Measurements from ENCODE around the gene KCTD16. TPM values are rescaled to one million over a fixed set of nuclear protein-coding genes. Genes with fewer than 3 reads are reported as not detected.

The KCTD16 gene
- total and polyA plus RNA-seq, 2 donors from 2014 or later = 0.24 to 2.5 TPM

DNA sequence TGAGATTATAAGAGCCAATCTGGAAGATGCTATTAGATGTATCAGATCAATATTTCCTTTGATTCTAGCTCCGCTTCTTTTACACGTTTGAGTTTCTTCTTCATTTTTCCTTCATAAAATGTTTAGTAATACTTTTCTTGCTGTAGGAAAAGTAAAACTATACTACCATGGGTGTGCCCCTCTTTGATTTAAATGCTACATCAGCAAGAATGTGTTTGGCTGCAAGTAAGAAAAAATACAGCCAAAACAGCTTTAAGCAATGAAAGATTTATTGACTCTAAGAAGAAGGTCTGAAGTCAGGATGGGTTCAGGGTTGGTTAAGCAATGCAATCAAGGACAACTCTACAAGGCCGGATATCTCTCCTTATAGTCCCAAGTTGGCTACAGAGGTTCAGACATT lies 126.4 kb downstream of the KCTD16 start:
- Histone ChIP-seq H3K27me3 (ENCODE audit: control insufficient read depth, insufficient read depth, low read length) (no peaks in the 10 kb centered on the region), H3K27ac (ENCODE audit: low read depth in 2 of 2, low read length in 2 of 2) (no peak overlapping the region), H3K9ac (ENCODE audit: low read length in 3 of 3) (no peak overlapping the region), H3K4me3 (ENCODE audit: low read length in 3 of 3) (no peak overlapping the region), H3K36me3 (ENCODE audit: control insufficient read depth in 2 of 3, insufficient read depth in 3 of 3, low read length in 3 of 3) (no peaks in the 10 kb centered on the region), H3K9me3 (ENCODE audit: control insufficient read depth in 2 of 3, insufficient read depth in 1 of 3, low read length in 3 of 3) (no peaks in the 10 kb centered on the region), H3K4me1 (ENCODE audit: control insufficient read depth in 2 of 3, insufficient read depth in 2 of 3, low read depth in 1 of 3, low read length in 3 of 3) (no peaks in the 10 kb centered on the region)
- intact Hi-C loops (cut with DNase I) = no loop called here
- FAIRE-seq = no peak
- TF ChIP-seq, protein P1, sequence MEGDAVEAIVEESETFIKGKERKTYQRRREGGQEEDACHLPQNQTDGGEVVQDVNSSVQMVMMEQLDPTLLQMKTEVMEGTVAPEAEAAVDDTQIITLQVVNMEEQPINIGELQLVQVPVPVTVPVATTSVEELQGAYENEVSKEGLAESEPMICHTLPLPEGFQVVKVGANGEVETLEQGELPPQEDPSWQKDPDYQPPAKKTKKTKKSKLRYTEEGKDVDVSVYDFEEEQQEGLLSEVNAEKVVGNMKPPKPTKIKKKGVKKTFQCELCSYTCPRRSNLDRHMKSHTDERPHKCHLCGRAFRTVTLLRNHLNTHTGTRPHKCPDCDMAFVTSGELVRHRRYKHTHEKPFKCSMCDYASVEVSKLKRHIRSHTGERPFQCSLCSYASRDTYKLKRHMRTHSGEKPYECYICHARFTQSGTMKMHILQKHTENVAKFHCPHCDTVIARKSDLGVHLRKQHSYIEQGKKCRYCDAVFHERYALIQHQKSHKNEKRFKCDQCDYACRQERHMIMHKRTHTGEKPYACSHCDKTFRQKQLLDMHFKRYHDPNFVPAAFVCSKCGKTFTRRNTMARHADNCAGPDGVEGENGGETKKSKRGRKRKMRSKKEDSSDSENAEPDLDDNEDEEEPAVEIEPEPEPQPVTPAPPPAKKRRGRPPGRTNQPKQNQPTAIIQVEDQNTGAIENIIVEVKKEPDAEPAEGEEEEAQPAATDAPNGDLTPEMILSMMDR (IDR thresholded peaks at IDR 0.05; ENCODE audit: borderline replicate concordance, extremely low read depth, insufficient read depth) = no peak
- DNase-seq = no peak

DNA sequence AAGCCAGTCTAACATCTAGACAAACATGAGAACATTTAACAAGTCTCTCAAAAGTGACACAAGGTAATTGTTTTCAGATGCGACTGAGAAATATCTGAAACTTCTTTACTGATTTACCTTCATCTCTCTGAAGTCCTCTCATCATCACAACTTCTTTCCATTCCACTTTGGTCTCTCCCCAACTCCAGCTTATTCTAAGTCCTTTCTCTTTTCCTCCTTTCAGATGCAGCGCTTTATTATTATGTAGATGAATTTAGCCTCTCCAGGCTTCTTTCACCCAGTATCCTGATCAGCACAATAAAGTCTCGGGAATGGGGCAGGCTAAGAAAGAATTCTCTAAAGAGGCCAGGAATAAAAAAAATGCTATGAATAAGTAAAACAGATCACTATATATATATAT lies 128.0 kb downstream of the KCTD16 start:
- Histone ChIP-seq H3K4me3 (ENCODE audit: low read length in 3 of 3) (no peak overlapping the region), H3K9me3 (ENCODE audit: control insufficient read depth in 2 of 3, insufficient read depth in 1 of 3, low read length in 3 of 3) (no peaks in the 10 kb centered on the region), H3K27me3 (ENCODE audit: control insufficient read depth, insufficient read depth, low read length) (no peaks in the 10 kb centered on the region), H3K4me1 (ENCODE audit: control insufficient read depth in 2 of 3, insufficient read depth in 2 of 3, low read depth in 1 of 3, low read length in 3 of 3) (no peaks in the 10 kb centered on the region), H3K36me3 (ENCODE audit: control insufficient read depth in 2 of 3, insufficient read depth in 3 of 3, low read length in 3 of 3) (no peaks in the 10 kb centered on the region), H3K27ac (ENCODE audit: low read depth in 2 of 2, low read length in 2 of 2) (no peak overlapping the region), H3K9ac (ENCODE audit: low read length in 3 of 3) (no peak overlapping the region)
- DNase-seq (no peak), FAIRE-seq (no peak)
- TF ChIP-seq, protein P1 (IDR thresholded peaks at IDR 0.05; ENCODE audit: borderline replicate concordance, extremely low read depth, insufficient read depth) = no peak
- intact Hi-C loops (cut with DNase I) = no loop called here

DNA sequence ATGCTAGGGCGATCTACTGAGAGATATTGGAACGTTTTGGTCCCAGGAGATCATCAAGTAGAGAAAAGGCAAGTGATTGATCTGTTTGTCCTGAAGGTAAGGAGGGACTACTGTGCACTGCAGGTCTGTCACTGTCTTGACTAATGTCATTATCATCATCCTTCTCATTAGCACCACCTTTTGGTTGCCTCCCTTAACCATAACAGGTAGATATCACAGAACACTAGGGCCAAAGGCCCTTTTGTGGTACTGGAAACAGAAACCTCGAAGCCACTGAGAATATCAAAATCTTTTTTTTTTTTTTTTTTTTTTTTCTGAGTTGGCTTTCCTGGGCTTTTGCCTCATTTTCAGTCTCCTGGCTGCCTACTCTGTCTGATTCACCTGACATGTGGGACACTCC lies 134.0 kb downstream of the KCTD16 start:
- Histone ChIP-seq H3K9ac (ENCODE audit: low read length in 3 of 3) (no peak overlapping the region), H3K36me3 (ENCODE audit: control insufficient read depth in 2 of 3, insufficient read depth in 3 of 3, low read length in 3 of 3) (no peaks in the 10 kb centered on the region), H3K9me3 (ENCODE audit: control insufficient read depth in 2 of 3, insufficient read depth in 1 of 3, low read length in 3 of 3) (no peaks in the 10 kb centered on the region), H3K27me3 (ENCODE audit: control insufficient read depth, insufficient read depth, low read length) (no peaks in the 10 kb centered on the region), H3K27ac (ENCODE audit: low read depth in 2 of 2, low read length in 2 of 2) (no peak overlapping the region), H3K4me1 (ENCODE audit: control insufficient read depth in 2 of 3, insufficient read depth in 2 of 3, low read depth in 1 of 3, low read length in 3 of 3) (no peaks in the 10 kb centered on the region), H3K4me3 (ENCODE audit: low read length in 3 of 3) (no peak overlapping the region)
- intact Hi-C loops (cut with DNase I) = no loop called here
- DNase-seq = no peak
- FAIRE-seq = no peak
- TF ChIP-seq, protein P1 (IDR thresholded peaks at IDR 0.05; ENCODE audit: borderline replicate concordance, extremely low read depth, insufficient read depth) = no peak

DNA sequence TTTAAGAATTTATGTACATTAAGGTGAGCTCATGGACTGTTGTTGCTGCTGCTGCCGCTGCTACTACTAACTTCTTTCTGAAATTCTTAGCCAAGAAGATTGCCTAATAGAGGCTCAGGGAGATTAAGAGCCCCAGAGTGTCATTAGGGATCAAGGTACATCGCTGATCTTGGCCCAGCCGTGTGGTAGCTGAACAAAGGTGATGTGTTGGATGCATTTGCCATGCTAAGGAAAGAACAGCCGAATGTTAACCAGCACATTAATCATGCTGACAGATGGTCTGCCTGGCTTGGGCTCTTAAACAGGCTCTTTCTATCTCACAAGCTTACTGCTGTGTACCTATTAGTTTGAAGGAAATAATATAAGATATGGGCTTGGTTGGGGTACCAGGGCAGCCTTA lies 137.1 kb downstream of the KCTD16 start:
- Histone ChIP-seq H3K36me3 (ENCODE audit: control insufficient read depth in 2 of 3, insufficient read depth in 3 of 3, low read length in 3 of 3) (no peaks in the 10 kb centered on the region), H3K27me3 (ENCODE audit: control insufficient read depth, insufficient read depth, low read length) (no peaks in the 10 kb centered on the region), H3K4me1 (ENCODE audit: control insufficient read depth in 2 of 3, insufficient read depth in 2 of 3, low read depth in 1 of 3, low read length in 3 of 3) (no peaks in the 10 kb centered on the region), H3K9me3 (ENCODE audit: control insufficient read depth in 2 of 3, insufficient read depth in 1 of 3, low read length in 3 of 3) (no peaks in the 10 kb centered on the region), H3K4me3 (ENCODE audit: low read length in 3 of 3) (no peak overlapping the region), H3K27ac (ENCODE audit: low read depth in 2 of 2, low read length in 2 of 2) (no peak overlapping the region), H3K9ac (ENCODE audit: low read length in 3 of 3) (no peak overlapping the region)
- no peak for FAIRE-seq
- intact Hi-C loops (cut with DNase I) = no loop called here
- DNase-seq = peak in 1 of 5 donors; percentile 35
- TF ChIP-seq, protein P1 (IDR thresholded peaks at IDR 0.05; ENCODE audit: borderline replicate concordance, extremely low read depth, insufficient read depth) = no peak
